ENCODE measurements around the gene MCUR1.
"Not testable (repeated sequence)": the region's sequence is repeated elsewhere in the genome, so short reads cannot be mapped to it uniquely, and the experiment has no call there.

The MCUR1 gene

DNA sequence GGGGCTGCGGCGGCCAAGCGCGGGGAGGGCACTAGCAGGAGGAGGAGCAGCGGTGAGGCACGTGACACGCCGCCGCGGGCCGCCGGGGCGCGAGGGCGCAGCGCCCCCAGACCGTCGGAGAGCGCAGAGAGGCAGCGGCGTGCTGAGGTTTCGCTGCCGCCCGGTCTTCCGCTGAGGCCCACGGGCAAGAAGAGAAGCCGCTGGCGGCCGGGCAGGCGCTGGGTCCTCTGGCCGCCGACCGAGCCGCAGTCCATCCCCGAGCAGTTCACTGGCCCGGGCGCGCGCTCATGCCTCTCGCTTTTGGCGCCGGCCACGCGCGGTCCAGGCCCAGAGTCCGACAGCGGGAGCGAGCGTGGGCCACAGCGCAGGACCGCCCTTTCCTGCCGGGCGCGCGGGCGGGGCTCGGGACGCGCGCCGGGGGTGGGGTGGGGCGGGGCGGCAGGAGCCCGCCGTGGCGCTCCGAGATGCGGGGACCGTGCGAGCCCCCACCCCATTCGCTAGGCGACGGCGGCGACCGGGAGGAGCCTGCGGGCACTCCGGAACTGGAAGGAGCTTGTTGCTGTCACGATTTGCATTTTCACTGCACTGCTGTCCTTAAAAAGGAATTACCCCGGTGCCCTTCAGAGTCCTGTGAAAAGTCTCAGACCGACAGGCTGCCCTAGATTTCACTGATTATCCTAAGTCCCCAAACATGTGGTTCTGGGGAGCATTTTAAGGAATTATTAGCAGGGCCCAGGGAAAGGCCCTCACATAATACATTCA lies at the start of gene MCUR1:
TSS of gene MCUR1 (minus strand) at position 382 of the 762 bp plus-strand sequence. CDS start at position 254, 128 bp downstream.
- peak; percentile 90 for DNase-seq

- DNase-seq, result no peak
Measured at GRCh38 chr6:13863699-13864155, 49.4 kb upstream of the MCUR1 start.

DNA sequence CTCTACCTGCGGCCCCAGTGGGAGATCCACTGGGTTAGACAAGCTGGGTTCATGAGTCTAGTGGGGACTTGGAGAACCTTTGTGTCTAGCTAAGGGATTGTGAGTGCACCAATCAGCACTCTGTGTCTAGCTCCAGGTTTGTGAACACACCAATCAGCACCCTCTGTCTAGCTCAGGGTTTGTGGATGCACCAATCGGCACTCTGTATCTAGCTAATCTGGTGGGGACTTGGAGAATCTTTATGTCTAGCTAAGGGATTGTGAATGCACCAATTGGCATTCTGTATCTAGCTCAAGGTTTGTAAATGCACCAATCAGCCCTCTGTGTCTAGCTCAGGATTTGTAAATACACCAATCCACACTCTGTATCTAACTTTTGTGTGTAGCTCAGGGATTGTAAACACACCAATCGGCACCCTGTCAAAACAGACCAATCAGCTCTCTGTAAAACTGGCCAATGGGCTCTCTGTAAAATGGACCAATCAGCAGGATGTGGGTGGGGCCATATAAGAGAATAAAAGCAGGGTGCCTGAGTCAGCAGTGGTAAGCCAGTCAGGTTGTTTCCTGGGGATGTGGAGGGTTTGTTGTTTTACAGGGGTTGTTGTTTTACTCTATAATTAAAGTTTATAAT lies 46.3 kb upstream of the MCUR1 start:
- DNase-seq, result not testable (repeated sequence)

DNA sequence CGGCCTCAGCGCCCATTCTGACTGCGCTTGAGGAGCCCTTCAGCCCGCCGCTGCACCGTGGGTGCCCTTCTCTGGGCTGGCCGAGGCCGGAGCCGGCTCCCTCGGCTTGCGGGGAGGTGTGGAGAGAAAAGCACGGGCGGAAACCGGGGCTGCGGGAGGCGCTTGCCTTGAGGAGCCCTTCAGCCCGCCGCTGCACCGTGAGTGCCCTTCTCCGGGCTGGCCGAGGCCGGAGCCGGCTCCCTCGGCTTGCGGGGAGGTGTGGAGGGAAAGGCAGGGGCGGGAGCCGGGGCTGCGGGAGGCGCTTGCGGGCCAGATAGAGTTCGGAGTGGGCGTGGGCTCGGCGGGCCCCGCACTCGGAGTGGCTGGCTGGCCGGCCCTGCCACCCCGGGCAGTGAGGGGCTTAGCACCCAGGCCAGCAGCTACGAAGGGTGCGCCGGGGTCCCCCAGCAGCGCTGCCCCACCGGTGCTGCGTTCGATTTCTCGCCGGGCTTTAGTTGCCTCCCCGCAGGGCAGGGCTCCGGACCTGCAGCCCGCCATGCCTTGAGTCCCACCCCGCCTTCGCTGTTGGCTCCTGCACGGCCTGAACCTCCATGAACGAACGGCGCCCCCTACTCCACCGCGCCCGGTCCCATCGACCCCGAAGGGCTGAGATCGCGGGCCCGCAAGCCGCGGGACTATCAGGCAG lies 45.7 kb upstream of the MCUR1 start:
- DNase-seq, result no peak

DNA sequence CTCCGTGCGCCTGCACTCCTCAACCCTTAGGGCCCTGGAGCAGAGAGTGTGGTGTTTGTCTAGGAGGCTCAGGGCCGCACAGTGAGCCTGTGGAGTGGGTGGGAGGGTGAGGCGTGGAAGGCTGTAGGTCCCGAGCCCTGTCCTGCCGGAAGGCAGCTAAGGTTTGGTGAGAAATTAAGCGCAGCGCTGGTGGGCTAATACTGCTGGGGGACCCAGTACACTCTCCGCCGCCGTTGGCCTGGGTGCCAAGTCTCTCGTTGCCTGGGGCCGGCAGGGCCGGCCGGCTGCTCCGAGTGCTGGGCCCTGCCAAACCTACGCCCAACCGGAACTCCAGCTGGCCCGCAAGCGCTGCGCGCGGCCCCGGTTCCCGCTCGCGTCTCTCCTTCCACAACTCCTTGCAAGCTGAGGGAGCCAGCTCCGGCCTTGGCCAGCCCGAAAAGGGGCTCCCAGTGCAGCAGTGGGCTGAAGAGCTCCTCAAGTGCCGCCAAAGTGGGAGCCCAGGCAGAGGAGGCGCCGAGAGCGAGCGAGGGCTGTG lies 40.4 kb upstream of the MCUR1 start:
- no peak for DNase-seq

DNA sequence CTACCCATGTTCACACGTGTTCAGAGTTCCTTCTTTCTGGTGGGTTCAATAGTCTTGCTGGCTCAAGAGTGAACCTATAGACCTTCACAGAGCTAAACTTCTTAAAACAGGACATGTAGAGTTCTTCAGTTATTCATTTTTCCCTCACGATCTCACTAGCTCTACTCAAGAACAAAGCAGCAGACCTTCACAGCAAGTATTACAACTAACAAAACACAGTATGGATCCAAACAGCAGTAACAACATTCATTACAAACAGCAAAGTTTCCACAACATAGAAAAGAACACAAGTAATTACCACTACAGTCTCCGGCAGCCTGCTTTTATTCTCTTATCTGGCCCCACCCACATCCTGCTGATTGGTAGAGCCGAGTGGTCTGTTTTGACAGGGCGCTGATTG lies 39.5 kb upstream of the MCUR1 start:
- DNase-seq, result no peak

DNA sequence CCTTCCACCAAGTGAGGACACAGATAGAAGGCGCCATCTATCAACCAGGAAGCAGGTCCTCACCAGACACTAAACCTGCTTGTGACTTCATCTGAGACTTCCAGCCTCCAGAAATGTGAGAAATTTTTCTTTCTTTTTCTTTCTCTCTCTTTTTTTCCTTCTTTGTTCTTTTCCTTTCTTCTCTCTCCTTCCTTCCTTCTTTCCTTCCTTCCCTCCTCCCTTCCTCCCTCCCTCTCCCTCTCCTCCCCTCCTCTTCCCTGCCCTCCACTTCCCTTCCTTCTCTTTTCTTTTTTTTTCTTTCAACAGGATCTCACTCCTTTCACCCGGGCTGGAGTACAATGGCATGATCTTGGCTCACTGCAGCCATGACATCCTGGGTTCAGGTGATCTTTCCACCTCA lies 37.4 kb upstream of the MCUR1 start:
- no peak for DNase-seq

- no peak for DNase-seq
Measured at GRCh38 chr6:13851330-13851729, 37.0 kb upstream of the MCUR1 start.

DNA sequence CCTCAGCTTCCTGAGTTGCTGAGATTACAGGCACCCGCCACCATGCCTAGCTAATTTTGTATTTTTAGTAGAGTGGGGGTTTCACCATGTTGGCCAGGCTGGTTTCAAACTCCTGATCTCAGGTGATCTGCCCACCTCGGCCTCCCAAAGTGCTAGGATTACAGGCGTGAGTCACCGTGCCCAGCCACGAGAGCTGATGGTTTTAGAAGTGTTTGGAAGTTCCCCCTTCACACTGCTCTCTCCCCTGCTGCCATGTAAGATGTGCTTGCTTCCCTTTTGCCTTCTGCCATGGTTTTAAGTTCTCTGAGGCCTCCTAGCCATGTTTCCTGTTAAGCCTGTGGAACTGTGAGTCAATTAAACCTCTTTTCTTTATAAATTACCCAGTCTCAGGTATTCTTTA lies 36.3 kb upstream of the MCUR1 start:
- not testable (repeated sequence) for DNase-seq

DNA sequence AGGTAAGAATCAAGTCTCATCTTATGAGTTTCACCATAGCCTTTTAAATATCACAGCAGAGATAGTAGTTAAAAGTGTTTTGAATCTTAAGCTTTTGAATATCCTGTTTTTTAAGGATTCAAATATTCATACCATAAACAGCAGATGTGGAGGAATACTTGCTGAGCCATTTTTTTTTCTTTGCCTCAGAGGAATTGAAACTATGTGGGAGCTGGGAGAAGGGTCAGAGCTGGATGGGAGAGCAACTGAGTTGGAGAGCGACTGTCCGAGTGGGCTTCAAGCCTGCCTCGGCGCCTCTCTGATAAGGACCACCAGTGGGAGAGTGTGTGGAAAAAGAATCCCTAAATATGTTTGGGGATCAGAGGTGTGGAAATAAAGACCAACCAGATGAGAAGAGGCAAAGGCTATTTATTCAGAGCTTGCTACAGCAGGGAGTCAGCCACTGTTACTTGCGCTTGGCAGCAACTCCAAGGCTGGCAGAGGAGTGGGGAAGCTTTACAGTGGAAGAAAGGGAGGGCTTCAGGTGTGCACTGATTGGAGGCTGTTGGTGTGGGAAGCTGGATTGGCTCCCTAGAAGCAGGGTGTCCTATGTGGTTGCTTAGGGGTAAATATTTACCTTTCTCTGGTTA lies 34.3 kb upstream of the MCUR1 start:
- DNase-seq, result no peak

- no peak for DNase-seq
Measured at GRCh38 chr6:13847326-13848050, 33.1 kb upstream of the MCUR1 start.

DNA sequence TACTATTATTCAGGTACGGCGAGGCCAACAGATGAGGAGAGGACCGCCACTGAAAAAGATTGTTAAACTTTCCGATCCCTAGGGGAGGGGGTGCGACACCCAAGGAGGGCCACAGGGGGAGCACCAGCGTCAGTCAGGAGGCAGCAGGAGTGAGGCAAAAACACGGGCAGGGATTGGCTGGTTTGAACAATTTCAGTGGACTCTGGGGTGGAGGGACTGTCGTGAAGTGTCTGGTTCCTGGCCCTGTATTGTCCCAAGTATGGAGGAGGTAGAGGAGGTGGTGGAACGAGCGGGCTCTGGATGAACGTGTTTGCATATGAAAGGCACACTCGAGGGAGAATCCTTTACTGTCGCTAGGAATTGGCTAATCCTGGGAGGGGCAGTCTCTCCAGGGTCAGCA lies 32.5 kb upstream of the MCUR1 start:
- no peak for DNase-seq

DNA sequence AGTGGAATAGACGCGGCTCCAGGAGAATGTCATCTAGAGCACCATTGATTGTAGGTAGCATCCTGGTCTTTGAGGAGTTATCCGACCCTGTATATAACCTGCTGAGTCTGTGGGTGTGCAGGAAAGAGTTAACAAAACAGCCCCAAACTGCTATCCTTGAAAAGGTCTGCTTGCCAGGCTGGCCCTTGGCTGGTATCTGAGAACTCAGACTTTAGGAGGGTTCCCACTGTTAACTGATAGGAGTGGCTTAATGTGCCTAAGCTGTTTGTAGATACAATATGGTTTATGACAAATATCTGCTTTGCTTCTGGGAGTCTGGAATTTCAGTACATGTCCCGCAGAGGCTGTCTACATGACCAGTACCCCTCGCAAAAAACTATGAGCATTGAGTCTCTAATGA lies 27.6 kb upstream of the MCUR1 start:
- DNase-seq, result no peak

GRCh38 chr6:13838616-13839015 lies 24.3 kb upstream of the MCUR1 start:
- DNase-seq, result no peak

- DNase-seq, result no peak
Measured at GRCh38 chr6:13836170-13836569, 21.8 kb upstream of the MCUR1 start.

- no peak for DNase-seq
Measured at GRCh38 chr6:13834790-13835189, 20.4 kb upstream of the MCUR1 start.

GRCh38 chr6:13834018-13834417 lies 19.7 kb upstream of the MCUR1 start:
- DNase-seq, result not testable (repeated sequence)

GRCh38 chr6:13832778-13833177 lies 18.4 kb upstream of the MCUR1 start:
- no peak for DNase-seq

DNA sequence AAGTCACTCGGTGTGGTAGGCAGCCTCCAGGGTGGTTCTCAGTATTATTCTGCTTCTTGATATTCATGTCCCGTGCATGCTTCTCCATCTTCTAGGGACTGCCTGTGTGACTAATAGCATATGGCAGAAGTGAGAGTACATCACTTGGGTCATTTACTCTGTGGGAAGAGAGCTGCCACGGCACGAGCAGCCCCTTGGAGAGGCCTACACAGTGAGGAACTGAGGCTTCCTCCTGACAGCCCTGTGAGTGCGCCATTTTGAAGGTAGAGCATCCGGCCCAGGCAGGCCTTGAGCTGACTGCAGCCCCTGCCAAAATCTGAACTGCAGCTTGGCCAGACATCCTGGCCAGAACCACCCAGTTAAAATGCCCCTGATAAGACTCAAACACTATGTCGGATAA lies 17.3 kb upstream of the MCUR1 start:
- DNase-seq, result no peak

DNA sequence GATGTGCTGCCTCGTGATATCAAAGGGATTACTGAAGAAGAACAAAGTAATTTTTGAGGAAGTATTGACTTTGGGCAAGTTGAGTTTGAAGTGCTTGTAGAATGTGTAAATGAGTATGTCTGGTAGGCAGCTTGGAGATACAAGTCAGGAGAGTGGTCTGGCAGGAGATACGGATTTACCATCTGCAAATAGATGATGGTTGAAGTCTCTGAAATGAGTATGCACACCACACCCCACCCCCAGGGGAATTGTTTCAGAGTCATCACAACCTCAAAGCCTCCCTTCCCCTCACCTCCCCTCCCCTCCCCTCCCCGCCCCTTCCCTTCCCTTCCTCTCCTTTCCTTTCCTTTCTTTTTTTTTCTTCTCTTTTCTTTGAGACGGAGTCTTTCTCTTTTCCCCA lies 16.4 kb upstream of the MCUR1 start:
- DNase-seq, result no peak

DNA sequence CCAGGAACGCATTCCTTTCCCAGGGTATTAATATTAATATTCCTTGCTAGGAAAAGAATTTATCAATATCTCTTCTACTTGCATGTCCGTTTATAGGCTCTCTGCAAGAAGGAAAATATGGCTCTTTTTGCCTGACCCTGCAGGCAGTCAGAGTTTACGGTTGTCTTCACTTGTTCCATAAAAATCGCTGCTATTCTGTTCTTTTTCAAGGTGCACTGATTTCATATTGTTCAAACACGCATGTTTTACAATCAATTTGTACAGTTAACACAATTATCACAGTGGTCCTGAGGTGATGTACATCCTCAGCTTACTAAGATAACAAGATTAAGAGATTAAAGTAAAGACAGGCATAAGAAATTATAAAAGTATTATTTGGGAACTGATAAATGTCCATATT lies 15.1 kb upstream of the MCUR1 start:
- DNase-seq, result not testable (repeated sequence)

GRCh38 chr6:13828656-13829301 lies 14.4 kb upstream of the MCUR1 start:
- DNase-seq, result not testable (repeated sequence)
